ENCODE data around the gene ABHD16A.

GRCh38 chr6:31710523-31711219 lies 7.5 kb upstream of the ABHD16A start:
- TF ChIP-seq CTCF (IDR thresholded peaks at IDR 0.05) = no peak
- no peak for TF ChIP-seq POLR2A (IDR thresholded peaks at IDR 0.05)
- TF ChIP-seq POLR2AphosphoS5 (IDR thresholded peaks at IDR 0.05) = no peak
